ENCODE data around the gene PHACTR3.

DNA sequence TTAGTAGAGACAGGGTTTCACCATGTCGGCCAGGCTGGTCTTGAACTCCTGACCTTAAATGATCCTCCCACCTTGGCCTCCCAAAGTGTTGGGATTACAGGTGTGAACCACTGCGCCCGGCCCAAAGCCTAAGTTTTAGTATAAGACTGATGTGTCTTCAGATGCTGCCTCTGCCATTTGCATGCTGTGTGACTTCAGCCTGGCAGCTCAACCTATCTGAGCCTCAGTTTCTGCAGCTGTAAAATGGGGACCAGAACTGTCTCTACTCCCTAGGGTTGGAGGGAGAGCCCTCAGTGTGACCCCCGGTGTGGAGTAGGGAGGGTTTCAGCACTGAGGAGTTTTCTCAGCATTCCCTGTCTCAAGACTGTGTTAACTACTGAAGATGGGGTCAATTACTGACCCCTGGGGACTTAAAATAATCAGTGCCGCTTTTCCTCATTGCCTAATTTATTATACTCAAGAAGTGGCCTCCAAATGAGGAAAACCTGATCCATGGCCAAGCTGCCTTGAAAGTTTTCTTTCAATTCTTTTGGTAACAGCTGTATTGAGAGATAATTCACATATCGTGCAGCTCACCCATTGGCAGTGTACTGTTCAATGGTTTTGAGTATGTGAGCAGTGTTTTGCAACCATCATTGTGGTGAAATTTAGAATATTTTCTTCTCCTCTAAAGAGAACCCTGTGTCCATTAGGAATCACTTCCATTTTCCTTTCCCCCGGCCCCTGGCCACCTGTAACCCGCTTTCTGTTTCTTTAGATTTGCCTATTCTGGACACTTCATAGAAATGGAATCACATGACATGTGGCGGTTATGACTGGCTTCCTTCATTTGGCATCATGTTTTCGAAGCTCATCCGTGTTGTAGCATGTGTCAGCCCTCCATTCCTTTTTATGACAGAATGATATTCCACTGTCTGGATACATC, 64.8 kb downstream of the PHACTR3 start:
- TF ChIP-seq, protein P1, sequence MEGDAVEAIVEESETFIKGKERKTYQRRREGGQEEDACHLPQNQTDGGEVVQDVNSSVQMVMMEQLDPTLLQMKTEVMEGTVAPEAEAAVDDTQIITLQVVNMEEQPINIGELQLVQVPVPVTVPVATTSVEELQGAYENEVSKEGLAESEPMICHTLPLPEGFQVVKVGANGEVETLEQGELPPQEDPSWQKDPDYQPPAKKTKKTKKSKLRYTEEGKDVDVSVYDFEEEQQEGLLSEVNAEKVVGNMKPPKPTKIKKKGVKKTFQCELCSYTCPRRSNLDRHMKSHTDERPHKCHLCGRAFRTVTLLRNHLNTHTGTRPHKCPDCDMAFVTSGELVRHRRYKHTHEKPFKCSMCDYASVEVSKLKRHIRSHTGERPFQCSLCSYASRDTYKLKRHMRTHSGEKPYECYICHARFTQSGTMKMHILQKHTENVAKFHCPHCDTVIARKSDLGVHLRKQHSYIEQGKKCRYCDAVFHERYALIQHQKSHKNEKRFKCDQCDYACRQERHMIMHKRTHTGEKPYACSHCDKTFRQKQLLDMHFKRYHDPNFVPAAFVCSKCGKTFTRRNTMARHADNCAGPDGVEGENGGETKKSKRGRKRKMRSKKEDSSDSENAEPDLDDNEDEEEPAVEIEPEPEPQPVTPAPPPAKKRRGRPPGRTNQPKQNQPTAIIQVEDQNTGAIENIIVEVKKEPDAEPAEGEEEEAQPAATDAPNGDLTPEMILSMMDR (IDR thresholded peaks at IDR 0.05 in 8 of 11, conservative IDR thresholded peaks at IDR 0.05 in 3 of 11): no peak
- TF ChIP-seq POLR2A (IDR thresholded peaks at IDR 0.05): no peak

Measured in spleen (tissue), 7 donors.